ENCODE results near the gene UBE2O.

Gene UBE2O

GRCh38 chr17:76408037-76408849 is 44.7 kb downstream of the UBE2O start:
- no peak overlapping the region for H3K4me3 ChIP-seq (ENCODE audit: low read depth in 1 of 2, low read length in 2 of 2)
- no peaks in the 10 kb centered on the region for H3K27me3 ChIP-seq (ENCODE audit: insufficient read depth, low read length, poor library complexity)
- H3K9ac ChIP-seq (ENCODE audit: low read depth, low read length), result no peak overlapping the region
- TF ChIP-seq EZH2 (IDR thresholded peaks at IDR 0.05; ENCODE audit: borderline replicate concordance, low read depth, low read length, severe bottlenecking) (no peak), CTCF (IDR thresholded peaks at IDR 0.05; ENCODE audit: borderline replicate concordance, extremely low read depth, low read length, poor library complexity, severe bottlenecking) (peak; percentile 92)
- peaks cover 37% of the 10 kb centered on the region for H3K79me2 ChIP-seq (ENCODE audit: insufficient read depth, low read length)
- DNase-seq, result peak; percentile 58
- no peak overlapping the region for H3K4me2 ChIP-seq (ENCODE audit: insufficient read depth, low read length)
- H3K27ac ChIP-seq (ENCODE audit: low read length), result no peak overlapping the region
- H3K4me1 ChIP-seq (ENCODE audit: insufficient read depth, low read length), result no peaks in the 10 kb centered on the region
- H3K36me3 ChIP-seq (ENCODE audit: insufficient read depth, low read length), result peaks cover 43% of the 10 kb centered on the region
- peaks cover 54% of the 10 kb centered on the region for H4K20me1 ChIP-seq (ENCODE audit: insufficient read depth, low read length)
- ATAC-seq (ENCODE audit: insufficient read depth, low read depth), result peak; percentile 79
- H3K9me3 ChIP-seq (ENCODE audit: insufficient read depth, low read length, severe bottlenecking), result no peaks in the 10 kb centered on the region
- H2AFZ ChIP-seq (ENCODE audit: low read depth, low read length), result no peak overlapping the region

- H2AFZ ChIP-seq (ENCODE audit: low read depth, low read length), result no peak overlapping the region
- TF ChIP-seq EZH2 (IDR thresholded peaks at IDR 0.05; ENCODE audit: borderline replicate concordance, low read depth, low read length, severe bottlenecking), result no peak
- TF ChIP-seq CTCF (IDR thresholded peaks at IDR 0.05; ENCODE audit: borderline replicate concordance, extremely low read depth, low read length, poor library complexity, severe bottlenecking), result no peak
- H3K9me3 ChIP-seq (ENCODE audit: insufficient read depth, low read length, severe bottlenecking), result no peaks in the 10 kb centered on the region
- ATAC-seq (ENCODE audit: insufficient read depth, low read depth), result no peak
- no peaks in the 10 kb centered on the region for H3K27me3 ChIP-seq (ENCODE audit: insufficient read depth, low read length, poor library complexity)
- no peak overlapping the region for H3K9ac ChIP-seq (ENCODE audit: low read depth, low read length)
- peaks cover 54% of the 10 kb centered on the region for H4K20me1 ChIP-seq (ENCODE audit: insufficient read depth, low read length)
- no peak overlapping the region for H3K4me3 ChIP-seq (ENCODE audit: low read depth in 1 of 2, low read length in 2 of 2)
- no peak for DNase-seq
- H3K79me2 ChIP-seq (ENCODE audit: insufficient read depth, low read length), result peaks cover 34% of the 10 kb centered on the region
- peaks cover 49% of the 10 kb centered on the region for H3K36me3 ChIP-seq (ENCODE audit: insufficient read depth, low read length)
- H3K4me1 ChIP-seq (ENCODE audit: insufficient read depth, low read length), result no peaks in the 10 kb centered on the region
- no peak overlapping the region for H3K27ac ChIP-seq (ENCODE audit: low read length)
- H3K4me2 ChIP-seq (ENCODE audit: insufficient read depth, low read length), result no peak overlapping the region
These were observed 45.4 kb downstream of the UBE2O start for GRCh38 chr17:76407509-76407908.

- DNase-seq (no peak), ATAC-seq (ENCODE audit: insufficient read depth, low read depth) (no peak)
- Histone ChIP-seq H3K4me3 (ENCODE audit: low read depth in 1 of 2, low read length in 2 of 2) (no peak overlapping the region), H4K20me1 (ENCODE audit: insufficient read depth, low read length) (peaks cover 46% of the 10 kb centered on the region), H3K9me3 (ENCODE audit: insufficient read depth, low read length, severe bottlenecking) (no peaks in the 10 kb centered on the region), H3K4me1 (ENCODE audit: insufficient read depth, low read length) (no peaks in the 10 kb centered on the region), H3K4me2 (ENCODE audit: insufficient read depth, low read length) (no peak overlapping the region), H2AFZ (ENCODE audit: low read depth, low read length) (no peak overlapping the region), H3K27me3 (ENCODE audit: insufficient read depth, low read length, poor library complexity) (no peaks in the 10 kb centered on the region), H3K36me3 (ENCODE audit: insufficient read depth, low read length) (peaks cover 61% of the 10 kb centered on the region), H3K79me2 (ENCODE audit: insufficient read depth, low read length) (peaks cover 32% of the 10 kb centered on the region), H3K27ac (ENCODE audit: low read length) (no peak overlapping the region), H3K9ac (ENCODE audit: low read depth, low read length) (no peak overlapping the region)
- TF ChIP-seq CTCF (IDR thresholded peaks at IDR 0.05; ENCODE audit: borderline replicate concordance, extremely low read depth, low read length, poor library complexity, severe bottlenecking), result no peak
- TF ChIP-seq EZH2 (IDR thresholded peaks at IDR 0.05; ENCODE audit: borderline replicate concordance, low read depth, low read length, severe bottlenecking), result no peak
These were observed 46.8 kb downstream of the UBE2O start for GRCh38 chr17:76405967-76406647.
